SU-DHL-6 (cell line): ENCODE measurements around the gene LRRN2.

ENCODE experiments used
- H2AFZ ChIP-seq: fragments of 200-600 bp; sonication (generic); 2 replicates; pipeline ENCODE4 v1.6.1; 2014; ENCODE audit warnings: low read depth, mild to moderate bottlenecking, moderate library complexity, mixed read lengths, antibody characterized with exemption, low read length; ENCODE audit not compliant: severe bottlenecking
- H3F3A ChIP-seq: fragments of 200-600 bp; shearing (Covaris generic); 2 replicates; pipeline ENCODE4 v1.6.0; 2016; ENCODE audit warnings: antibody characterized with exemption, mild to moderate bottlenecking; ENCODE audit not compliant: insufficient read depth
- H3K27ac ChIP-seq: fragments of 200-600 bp; sonication (generic); 2 replicates; pipeline ENCODE4 v1.5.1; 2016; ENCODE audit warnings: low read depth, mild to moderate bottlenecking, low read length, moderate library complexity, mixed read lengths
- H3K27me3 ChIP-seq: fragments of 200-600 bp; sonication (generic), shearing (Covaris generic); 2 replicates; pipeline ENCODE4 v1.6.0; 2014; ENCODE audit warnings: mild to moderate bottlenecking, low read length
- H3K36me3 ChIP-seq: fragments of 200-600 bp; sonication (generic); 2 replicates; pipeline ENCODE4 v1.6.1; 2014; ENCODE audit warnings: mild to moderate bottlenecking, low read length, mixed read lengths
- H3K4me2 ChIP-seq: fragments of 300-600, 200-600 bp; shearing (Covaris generic), sonication (generic); 2 replicates; pipeline ENCODE4 v1.6.0; 2014; ENCODE audit warnings: low read length, low read depth, mild to moderate bottlenecking; ENCODE audit not compliant: poor library complexity, severe bottlenecking
- H3K4me3 ChIP-seq: fragments of 200-600 bp; sonication (generic); 2 replicates; pipeline ENCODE4 v1.5.1; 2014; ENCODE audit warnings: antibody characterized with exemption, low read length, mild to moderate bottlenecking, mixed read lengths; ENCODE audit not compliant: insufficient read depth, poor library complexity, severe bottlenecking
- H3K79me2 ChIP-seq: fragments of 200-600 bp; sonication (generic); 2 replicates; pipeline ENCODE4 v1.6.1; 2014; ENCODE audit warnings: mild to moderate bottlenecking, low read length, moderate library complexity; ENCODE audit not compliant: insufficient read depth
- H3K9ac ChIP-seq: fragments of 200-600 bp; sonication (generic); 2 replicates; pipeline ENCODE4 v1.7.0; 2014; ENCODE audit warnings: mild to moderate bottlenecking, low read length
- H3K9me2 ChIP-seq: fragments of 200-600 bp; sonication (generic); replicated peaks from 2 replicates; pipeline ENCODE4 v1.6.1; 2014; ENCODE audit warnings: low read length; ENCODE audit not compliant: insufficient read depth
- H3K9me3 ChIP-seq: fragments of 200-600 bp; sonication (generic); 2 replicates; pipeline ENCODE4 v1.6.1; 2014; ENCODE audit warnings: low read length, mixed read lengths; ENCODE audit not compliant: insufficient read depth
- H4K20me1 ChIP-seq: fragments of 200-600 bp; sonication (generic); 2 replicates; pipeline ENCODE4 v1.6.1; 2014; ENCODE audit warnings: low read depth, mild to moderate bottlenecking, antibody characterized with exemption, low read length, moderate library complexity, mixed read lengths
- EZH2phosphoT487 ChIP-seq: fragments of 200-600 bp; sonication (generic), shearing (Covaris generic); conservative IDR thresholded peaks from 2 replicates; pipeline ENCODE4 v1.6.1; 2018; ENCODE audit warnings: mild to moderate bottlenecking, antibody characterized with exemption, low read length, moderate library complexity, mixed read lengths
- TF ChIP-seq, protein P1 (sequence below): fragments of 200-600 bp; sonication (generic); IDR thresholded peaks from one replicate; pipeline ENCODE4 v1.5.1; 2017; ENCODE audit warnings: antibody characterized with exemption, mild to moderate bottlenecking, low read length, moderate library complexity; ENCODE audit not compliant: insufficient read depth, poor library complexity, severe bottlenecking

LRRN2 gene

DNA sequence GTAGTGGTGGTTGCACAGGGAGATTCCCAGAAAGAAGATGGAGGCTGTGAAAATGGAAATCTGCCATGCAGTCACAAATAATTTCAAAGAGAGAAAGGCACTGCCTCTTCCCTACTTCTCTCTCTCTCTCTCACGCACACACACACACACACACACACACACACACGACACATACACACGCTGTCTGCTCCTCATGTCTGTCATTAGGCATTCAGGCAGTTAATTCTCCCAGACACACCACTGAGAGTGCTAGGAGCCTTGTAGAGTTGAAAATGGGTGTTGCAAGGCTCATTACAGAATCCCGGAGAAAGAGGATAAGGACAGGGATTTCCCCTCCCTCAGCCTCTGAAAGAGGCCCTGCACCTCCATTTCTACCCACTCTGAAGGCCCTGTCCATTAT, 47.8 kb upstream of the LRRN2 start:
- Histone ChIP-seq H3K79me2 (no peaks in the 10 kb centered on the region), H3K9me2 (no peaks in the 10 kb centered on the region), H3K36me3 (no peaks in the 10 kb centered on the region), H3K27ac (no peak overlapping the region), H4K20me1 (no peaks in the 10 kb centered on the region), H3K4me2 (no peak overlapping the region), H3K4me3 (no peak overlapping the region), H3F3A (no peaks in the 10 kb centered on the region), H3K27me3 (no peaks in the 10 kb centered on the region; the same call in 1 of the 2 replicates), H3K9me3 (peaks cover 1% of the 10 kb centered on the region), H3K9ac (no peak overlapping the region), H2AFZ (no peak overlapping the region)
- TF ChIP-seq, protein P1, sequence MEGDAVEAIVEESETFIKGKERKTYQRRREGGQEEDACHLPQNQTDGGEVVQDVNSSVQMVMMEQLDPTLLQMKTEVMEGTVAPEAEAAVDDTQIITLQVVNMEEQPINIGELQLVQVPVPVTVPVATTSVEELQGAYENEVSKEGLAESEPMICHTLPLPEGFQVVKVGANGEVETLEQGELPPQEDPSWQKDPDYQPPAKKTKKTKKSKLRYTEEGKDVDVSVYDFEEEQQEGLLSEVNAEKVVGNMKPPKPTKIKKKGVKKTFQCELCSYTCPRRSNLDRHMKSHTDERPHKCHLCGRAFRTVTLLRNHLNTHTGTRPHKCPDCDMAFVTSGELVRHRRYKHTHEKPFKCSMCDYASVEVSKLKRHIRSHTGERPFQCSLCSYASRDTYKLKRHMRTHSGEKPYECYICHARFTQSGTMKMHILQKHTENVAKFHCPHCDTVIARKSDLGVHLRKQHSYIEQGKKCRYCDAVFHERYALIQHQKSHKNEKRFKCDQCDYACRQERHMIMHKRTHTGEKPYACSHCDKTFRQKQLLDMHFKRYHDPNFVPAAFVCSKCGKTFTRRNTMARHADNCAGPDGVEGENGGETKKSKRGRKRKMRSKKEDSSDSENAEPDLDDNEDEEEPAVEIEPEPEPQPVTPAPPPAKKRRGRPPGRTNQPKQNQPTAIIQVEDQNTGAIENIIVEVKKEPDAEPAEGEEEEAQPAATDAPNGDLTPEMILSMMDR = no peak
- no peak for TF ChIP-seq EZH2phosphoT487

DNA sequence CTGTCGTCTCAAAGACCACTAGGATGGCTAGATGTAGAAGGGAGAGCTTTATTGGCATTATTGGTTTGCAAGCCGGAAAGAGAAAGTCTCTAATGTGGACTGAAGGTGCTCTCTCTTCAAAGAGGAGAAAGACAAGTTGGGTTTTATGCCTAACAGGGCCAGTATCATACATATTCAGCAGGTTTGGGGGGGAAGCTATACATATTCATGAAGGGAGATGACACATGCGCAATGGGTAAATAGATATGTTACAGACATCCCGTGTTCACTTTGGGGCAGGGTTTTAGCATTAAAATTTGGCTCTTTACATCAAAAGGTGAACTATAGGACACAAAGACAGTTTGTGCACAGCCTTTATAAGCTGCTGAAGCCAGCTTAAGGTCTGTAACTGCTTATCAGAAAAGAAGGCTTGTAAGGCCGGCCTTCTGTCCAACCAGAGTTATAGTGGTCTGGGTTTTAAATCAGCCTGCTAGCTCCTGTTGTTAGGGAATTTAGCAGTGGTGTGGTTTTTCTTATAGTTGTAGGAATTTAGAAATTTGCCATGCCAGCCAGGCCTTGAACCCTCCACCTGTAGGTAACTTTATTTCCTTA, 46.5 kb upstream of the LRRN2 start:
- TF ChIP-seq EZH2phosphoT487 = no peak
- TF ChIP-seq, protein P1 = no peak
- Histone ChIP-seq H3K4me2 (no peak overlapping the region), H4K20me1 (no peaks in the 10 kb centered on the region), H3K79me2 (no peaks in the 10 kb centered on the region), H3K9ac (no peak overlapping the region), H3K36me3 (no peaks in the 10 kb centered on the region), H2AFZ (no peak overlapping the region), H3K9me3 (no peaks in the 10 kb centered on the region), H3F3A (no peaks in the 10 kb centered on the region), H3K27ac (no peak overlapping the region), H3K4me3 (no peak overlapping the region), H3K27me3 (no peaks in the 10 kb centered on the region), H3K9me2 (no peaks in the 10 kb centered on the region)

DNA sequence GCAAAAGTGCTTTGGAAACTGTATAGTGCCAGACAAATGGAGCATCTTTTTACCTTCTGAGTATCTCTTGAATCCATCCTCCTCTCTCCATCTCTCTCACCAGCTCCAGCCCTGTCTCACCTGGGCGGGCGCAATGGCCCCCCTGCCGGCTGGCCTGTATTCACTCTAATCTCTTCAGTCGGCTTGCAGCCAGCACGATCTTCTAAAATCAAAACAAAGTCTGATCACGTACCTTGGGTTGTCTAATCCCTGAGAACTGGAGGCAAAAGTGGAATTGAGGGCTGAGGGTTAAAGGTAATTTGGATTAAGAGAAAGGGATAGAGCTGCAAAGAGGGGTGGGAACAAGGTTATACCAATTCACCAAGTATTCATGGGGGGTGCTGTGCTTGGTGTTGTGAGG, 46.0 kb upstream of the LRRN2 start:
- Histone ChIP-seq H3K36me3 (no peaks in the 10 kb centered on the region), H3K4me2 (no peak overlapping the region)
- no peak for TF ChIP-seq EZH2phosphoT487
- TF ChIP-seq, protein P1 = no peak

More for the DNA sequence above, 46.0 kb upstream of the LRRN2 start:
- Histone ChIP-seq H3K27me3 (no peaks in the 10 kb centered on the region), H3K4me3 (no peak overlapping the region), H3K79me2 (no peaks in the 10 kb centered on the region), H3K9me3 (no peaks in the 10 kb centered on the region), H4K20me1 (no peaks in the 10 kb centered on the region), H3K27ac (no peak overlapping the region), H2AFZ (no peak overlapping the region), H3K9ac (no peak overlapping the region), H3K9me2 (no peaks in the 10 kb centered on the region), H3F3A (no peaks in the 10 kb centered on the region)
